ENCODE data around the gene GLYR1.

GRCh38 chr16:4894276-4895150, 47.4 kb upstream of the GLYR1 start:
- TF ChIP-seq HES2 (IDR thresholded peaks at IDR 0.05) (no peak), EP300 (IDR thresholded peaks at IDR 0.05) (no peak), CTCF (IDR thresholded peaks at IDR 0.05) (no peak), PBX3 (IDR thresholded peaks at IDR 0.05) (no peak), USF2 (IDR thresholded peaks at IDR 0.05) (peak; percentile 86), MAZ (IDR thresholded peaks at IDR 0.05; ENCODE audit: borderline replicate concordance, low read depth, low read length) (no peak), HOXA7 (CRISPR knock-in tag; IDR thresholded peaks at IDR 0.05) (no peak), TP53 (CRISPR knock-in tag; IDR thresholded peaks at IDR 0.05) (no peak), JUNB (IDR thresholded peaks at IDR 0.05) (no peak), ATOH8 (CRISPR knock-in tag; IDR thresholded peaks at IDR 0.05; ENCODE audit: low read depth) (no peak), MAX (IDR thresholded peaks at IDR 0.05) (no peak)

Data from A549 (cell line).